Ishikawa (cell line): Measurements from ENCODE around the gene CFAP46.

Source experiments
- CEBPB ChIP-seq: IDR thresholded peaks from 2 replicates; pipeline ENCODE4 v1.6.1; 2012
- CREB1 ChIP-seq: IDR thresholded peaks from 2 replicates; pipeline ENCODE4 v1.6.1; 2012; ENCODE audit warnings: low read depth
- EGR1 ChIP-seq: IDR thresholded peaks from 2 replicates; pipeline ENCODE4 v1.6.1; 2012
- EP300 ChIP-seq: IDR thresholded peaks from 2 replicates; pipeline ENCODE4 v1.6.1; 2012; ENCODE audit warnings: borderline replicate concordance
- FOXM1 ChIP-seq: IDR thresholded peaks from 2 replicates; pipeline ENCODE4 v1.6.1; 2012; ENCODE audit warnings: low read depth, borderline replicate concordance
- NFIC ChIP-seq: IDR thresholded peaks from 2 replicates; pipeline ENCODE4 v1.6.1; 2012
- RAD21 ChIP-seq: IDR thresholded peaks from 2 replicates; pipeline ENCODE4 v1.6.1; 2012; ENCODE audit warnings: low read depth
- TAF1 ChIP-seq: IDR thresholded peaks from 2 replicates; pipeline ENCODE4 v1.6.1; 2012; ENCODE audit warnings: low read depth, mild to moderate bottlenecking
- TCF12 ChIP-seq: IDR thresholded peaks from 2 replicates; pipeline ENCODE4 v1.6.1; 2012; ENCODE audit warnings: low read depth
- TEAD4 ChIP-seq: IDR thresholded peaks from 2 replicates; pipeline ENCODE4 v1.6.1; 2012
- YY1 ChIP-seq: IDR thresholded peaks from 2 replicates; pipeline ENCODE4 v1.6.1; 2012; ENCODE audit warnings: low read depth
- ZBTB7A ChIP-seq: IDR thresholded peaks from 2 replicates; pipeline ENCODE4 v1.6.1; 2012; ENCODE audit warnings: low read depth
- TF ChIP-seq, protein P1 (sequence below): IDR thresholded peaks from 2 replicates; pipeline ENCODE4 v1.6.1; 2012
- TF ChIP-seq, protein P2 (sequence below): IDR thresholded peaks from 2 replicates; pipeline ENCODE4 v1.6.1; 2012
- TF ChIP-seq, protein P3 (sequence below): IDR thresholded peaks from 2 replicates; pipeline ENCODE4 v1.6.1; 2012; ENCODE audit warnings: low read depth, mild to moderate bottlenecking

CFAP46 gene

DNA sequence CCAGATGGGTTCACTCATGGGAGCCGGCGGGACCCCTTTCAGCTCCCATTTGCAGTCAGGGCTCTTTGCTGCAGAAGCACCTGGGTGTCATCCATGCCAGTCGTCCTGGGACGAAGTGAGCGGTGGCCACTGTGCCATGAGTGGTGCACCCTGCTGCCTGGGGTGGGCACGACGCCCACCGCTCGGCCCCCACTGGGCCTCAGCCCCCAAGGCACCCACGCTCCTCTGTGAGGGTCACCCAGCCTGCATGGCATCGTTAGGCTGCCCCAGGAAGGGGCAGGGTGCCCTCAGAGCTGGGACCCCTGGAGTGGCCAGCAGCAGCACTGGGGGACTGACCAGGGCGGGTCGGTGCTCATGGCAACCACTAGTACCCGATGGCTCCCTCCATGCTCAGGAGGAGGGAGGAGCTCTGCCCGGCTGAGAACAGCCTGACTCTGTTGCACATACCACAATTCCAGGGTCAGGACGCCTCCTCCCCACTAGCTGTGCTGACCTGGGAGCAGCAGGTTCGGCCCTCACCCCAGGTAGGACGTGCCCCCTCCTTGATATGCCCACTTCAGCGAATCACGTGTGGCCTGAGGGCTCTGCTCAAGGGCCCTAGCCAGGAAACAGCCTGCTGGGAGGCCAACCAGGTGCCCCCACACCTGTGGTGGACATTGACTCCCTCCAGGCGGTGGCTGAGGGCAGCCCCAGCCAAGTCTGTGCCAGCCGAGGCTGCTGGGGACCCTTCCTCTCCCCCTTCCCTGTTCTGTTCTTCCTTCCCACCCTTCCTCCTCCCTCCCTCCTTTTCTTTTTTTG lies 28.5 kb upstream of the CFAP46 start:
- TF ChIP-seq ZBTB7A (no peak), NFIC (no peak), YY1 (no peak), TCF12 (no peak), RAD21 (no peak), TEAD4 (no peak), CREB1 (no peak), FOXM1 (no peak), CEBPB (no peak), TAF1 (no peak)
- TF ChIP-seq, protein P1, sequence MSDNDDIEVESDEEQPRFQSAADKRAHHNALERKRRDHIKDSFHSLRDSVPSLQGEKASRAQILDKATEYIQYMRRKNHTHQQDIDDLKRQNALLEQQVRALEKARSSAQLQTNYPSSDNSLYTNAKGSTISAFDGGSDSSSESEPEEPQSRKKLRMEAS = no peak
- TF ChIP-seq, protein P2, sequence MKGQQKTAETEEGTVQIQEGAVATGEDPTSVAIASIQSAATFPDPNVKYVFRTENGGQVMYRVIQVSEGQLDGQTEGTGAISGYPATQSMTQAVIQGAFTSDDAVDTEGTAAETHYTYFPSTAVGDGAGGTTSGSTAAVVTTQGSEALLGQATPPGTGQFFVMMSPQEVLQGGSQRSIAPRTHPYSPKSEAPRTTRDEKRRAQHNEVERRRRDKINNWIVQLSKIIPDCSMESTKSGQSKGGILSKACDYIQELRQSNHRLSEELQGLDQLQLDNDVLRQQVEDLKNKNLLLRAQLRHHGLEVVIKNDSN = no peak

DNA sequence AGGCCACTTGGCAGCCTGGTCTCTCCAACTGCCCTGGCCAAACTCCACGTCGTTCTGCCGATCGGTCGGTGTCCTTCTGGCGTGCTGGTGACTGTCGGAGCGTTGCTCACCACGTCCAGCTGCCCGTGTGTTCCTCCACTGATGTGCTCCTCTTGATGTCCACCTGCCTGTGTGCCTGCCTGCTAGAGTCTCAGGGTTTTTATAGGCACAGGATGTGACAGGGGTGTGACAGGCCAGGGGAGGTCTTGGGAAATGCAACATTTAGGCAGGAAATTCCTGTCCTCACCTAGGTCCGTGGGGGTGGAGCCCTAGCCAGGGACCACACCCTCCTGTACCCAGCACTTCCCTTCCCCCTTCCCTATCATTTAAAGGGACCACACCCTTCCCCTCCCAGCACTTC lies 25.2 kb upstream of the CFAP46 start:
- TF ChIP-seq CREB1 (no peak), EP300 (no peak), TEAD4 (no peak), EGR1 (no peak), RAD21 (no peak), CEBPB (no peak), YY1 (no peak), TAF1 (no peak), NFIC (no peak)
- TF ChIP-seq, protein P2 = no peak

DNA sequence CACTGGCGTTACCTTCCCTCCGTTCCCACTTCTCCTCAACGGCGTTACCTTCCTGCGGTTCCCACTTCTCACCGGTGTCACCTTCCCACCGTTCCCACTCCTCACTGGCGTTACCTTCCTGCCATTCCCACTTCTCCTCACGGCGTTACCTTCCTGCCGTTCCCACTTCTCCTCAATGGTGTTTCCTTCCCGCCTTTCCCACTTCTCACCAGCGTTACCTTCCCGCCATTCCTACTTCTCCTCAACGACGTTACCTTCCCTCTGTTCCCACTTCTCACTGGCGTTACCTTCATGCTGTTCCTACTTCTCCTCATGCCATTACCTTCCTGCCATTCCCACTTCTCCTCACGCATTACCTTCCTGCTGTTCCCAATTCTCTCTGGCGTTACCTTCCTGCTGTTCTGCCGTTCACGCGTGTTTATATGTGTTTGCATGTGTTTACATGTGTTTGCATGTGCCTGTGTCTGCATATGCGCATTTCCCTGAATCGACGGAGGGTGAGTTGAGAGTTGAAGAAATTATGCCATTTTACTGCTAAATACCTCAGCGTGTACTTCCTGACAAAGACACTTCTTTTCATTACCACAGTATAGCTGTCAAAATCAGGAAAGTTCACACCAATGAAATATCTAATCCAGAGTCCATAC lies 23.2 kb upstream of the CFAP46 start:
- TF ChIP-seq TEAD4 = no peak

DNA sequence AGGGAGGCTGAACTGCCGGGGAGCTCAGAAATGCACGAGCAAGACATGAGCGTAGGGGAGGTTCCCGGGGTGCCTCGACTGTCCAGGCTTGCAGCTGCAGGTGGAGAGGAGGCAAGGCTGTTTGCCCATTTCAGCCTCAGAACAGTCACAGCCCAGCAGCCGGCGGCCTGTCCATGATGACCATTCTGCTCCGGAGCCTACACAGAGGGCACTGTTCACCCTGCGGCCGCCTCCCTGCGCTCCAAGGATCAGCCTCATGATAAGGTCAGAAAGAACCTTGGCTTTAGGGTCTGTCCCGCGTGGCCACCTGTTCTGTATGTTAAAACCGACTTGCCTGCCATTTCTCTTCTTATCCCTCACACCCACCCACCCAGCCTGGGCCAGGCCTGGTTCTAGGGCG lies 21.9 kb upstream of the CFAP46 start:
- TF ChIP-seq EP300 (no peak), YY1 (no peak), FOXM1 (no peak), CREB1 (no peak), TEAD4 (no peak)
- TF ChIP-seq, protein P2 = no peak

DNA sequence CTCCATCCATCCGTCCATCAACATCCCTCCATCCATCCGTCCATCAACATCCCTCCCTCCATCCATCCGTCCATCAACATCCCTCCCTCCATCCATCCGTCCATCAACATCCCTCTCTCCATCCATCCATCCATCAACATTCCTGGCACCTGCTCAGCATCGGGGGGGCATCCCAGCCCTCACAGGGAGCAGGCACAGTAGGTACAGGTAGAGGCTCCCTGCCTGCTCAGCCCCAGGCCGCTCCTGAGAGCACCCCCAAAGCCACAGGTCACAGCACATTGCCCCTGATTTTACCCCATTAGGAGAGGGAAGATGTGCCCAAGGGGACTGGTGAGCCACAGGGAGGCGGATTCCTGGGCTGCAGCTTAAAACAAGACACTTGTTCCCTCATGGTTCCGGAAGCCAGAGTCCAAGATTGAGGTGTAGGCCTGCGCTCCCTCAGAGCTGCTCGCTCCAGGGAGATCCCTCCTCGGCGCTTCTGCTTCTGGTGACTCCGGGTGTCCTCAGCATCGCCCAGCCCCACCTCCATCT lies 21.1 kb upstream of the CFAP46 start:
- TF ChIP-seq, protein P2 = no peak
- no peak for TF ChIP-seq RAD21
- TF ChIP-seq, protein P1 = no peak
- no peak for TF ChIP-seq EP300
- TF ChIP-seq CREB1 = no peak
- TF ChIP-seq TAF1 = no peak
- TF ChIP-seq CEBPB = no peak
- TF ChIP-seq FOXM1 = no peak
- TF ChIP-seq NFIC = no peak
- no peak for TF ChIP-seq EGR1
- no peak for TF ChIP-seq YY1
- TF ChIP-seq ZBTB7A = no peak
- TF ChIP-seq, protein P3, sequence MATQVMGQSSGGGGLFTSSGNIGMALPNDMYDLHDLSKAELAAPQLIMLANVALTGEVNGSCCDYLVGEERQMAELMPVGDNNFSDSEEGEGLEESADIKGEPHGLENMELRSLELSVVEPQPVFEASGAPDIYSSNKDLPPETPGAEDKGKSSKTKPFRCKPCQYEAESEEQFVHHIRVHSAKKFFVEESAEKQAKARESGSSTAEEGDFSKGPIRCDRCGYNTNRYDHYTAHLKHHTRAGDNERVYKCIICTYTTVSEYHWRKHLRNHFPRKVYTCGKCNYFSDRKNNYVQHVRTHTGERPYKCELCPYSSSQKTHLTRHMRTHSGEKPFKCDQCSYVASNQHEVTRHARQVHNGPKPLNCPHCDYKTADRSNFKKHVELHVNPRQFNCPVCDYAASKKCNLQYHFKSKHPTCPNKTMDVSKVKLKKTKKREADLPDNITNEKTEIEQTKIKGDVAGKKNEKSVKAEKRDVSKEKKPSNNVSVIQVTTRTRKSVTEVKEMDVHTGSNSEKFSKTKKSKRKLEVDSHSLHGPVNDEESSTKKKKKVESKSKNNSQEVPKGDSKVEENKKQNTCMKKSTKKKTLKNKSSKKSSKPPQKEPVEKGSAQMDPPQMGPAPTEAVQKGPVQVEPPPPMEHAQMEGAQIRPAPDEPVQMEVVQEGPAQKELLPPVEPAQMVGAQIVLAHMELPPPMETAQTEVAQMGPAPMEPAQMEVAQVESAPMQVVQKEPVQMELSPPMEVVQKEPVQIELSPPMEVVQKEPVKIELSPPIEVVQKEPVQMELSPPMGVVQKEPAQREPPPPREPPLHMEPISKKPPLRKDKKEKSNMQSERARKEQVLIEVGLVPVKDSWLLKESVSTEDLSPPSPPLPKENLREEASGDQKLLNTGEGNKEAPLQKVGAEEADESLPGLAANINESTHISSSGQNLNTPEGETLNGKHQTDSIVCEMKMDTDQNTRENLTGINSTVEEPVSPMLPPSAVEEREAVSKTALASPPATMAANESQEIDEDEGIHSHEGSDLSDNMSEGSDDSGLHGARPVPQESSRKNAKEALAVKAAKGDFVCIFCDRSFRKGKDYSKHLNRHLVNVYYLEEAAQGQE = no peak
- TF ChIP-seq TCF12 = no peak
- TF ChIP-seq TEAD4 = no peak

DNA sequence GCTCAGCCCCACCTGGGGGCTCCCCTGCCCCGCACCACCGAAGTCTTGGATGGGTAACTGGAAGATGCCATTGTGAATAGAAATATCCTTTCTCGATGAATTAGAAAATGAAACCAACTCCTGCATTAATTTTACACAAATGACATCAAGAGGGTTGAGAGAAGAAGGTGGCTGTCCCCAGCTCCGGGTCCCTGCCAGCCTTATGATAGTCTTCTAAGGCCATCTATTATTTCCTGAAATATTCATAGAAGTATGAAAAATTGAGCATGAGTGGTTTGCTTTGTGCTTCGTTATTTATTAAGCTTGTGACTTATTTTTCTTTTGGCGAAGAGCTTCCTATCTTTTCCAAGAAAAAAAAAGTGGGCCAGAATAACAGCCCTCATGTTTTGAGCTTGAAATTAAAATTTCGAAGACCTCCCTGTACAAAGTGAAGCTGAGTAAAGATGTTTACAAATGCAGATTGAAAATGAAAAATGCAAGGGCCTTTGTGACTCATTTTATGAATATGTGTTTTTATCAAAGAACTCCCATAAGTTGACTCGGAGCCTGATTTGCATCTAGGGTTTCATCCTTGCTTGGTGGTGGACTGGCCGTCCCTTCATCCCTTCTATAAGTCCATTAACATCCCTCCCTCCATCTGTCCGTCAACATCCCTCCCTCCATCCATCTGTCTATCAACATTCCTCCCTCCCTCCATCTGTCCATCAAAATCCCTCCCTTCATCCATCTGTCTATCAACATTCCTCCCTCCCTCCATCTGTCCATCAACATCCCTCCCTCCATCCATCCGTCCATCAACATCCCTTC lies 20.5 kb upstream of the CFAP46 start:
- TF ChIP-seq TEAD4 = no peak
- no peak for TF ChIP-seq CEBPB
- TF ChIP-seq NFIC = no peak
- TF ChIP-seq EGR1 = no peak
- no peak for TF ChIP-seq TAF1
- no peak for TF ChIP-seq RAD21
- TF ChIP-seq FOXM1 = no peak
- TF ChIP-seq TCF12 = no peak
- TF ChIP-seq, protein P1 = no peak
- TF ChIP-seq EP300 = no peak
- no peak for TF ChIP-seq ZBTB7A
- no peak for TF ChIP-seq CREB1
- no peak for TF ChIP-seq YY1
- TF ChIP-seq, protein P2 = no peak
- TF ChIP-seq, protein P3 = no peak
